NCI-H2171 treated with DMSO at 0.1 percent for 48 hours (cell line): ENCODE measurements around the gene DGKE.

Experiments used
- DNase-seq: peaks from one replicate; lab custom pipeline; 2025; lab: John Stamatoyannopoulos, UW

The DGKE gene

GRCh38 chr17:56890906-56891674 is 57.1 kb downstream of the DGKE start:
- no peak for DNase-seq

GRCh38 chr17:56891751-56892150 is 57.8 kb downstream of the DGKE start:
- DNase-seq, result no peak

GRCh38 chr17:56892333-56892732 is 58.4 kb downstream of the DGKE start:
- no peak for DNase-seq

- no peak for DNase-seq
These were observed 59.6 kb downstream of the DGKE start for GRCh38 chr17:56893503-56893902.

GRCh38 chr17:56894859-56895455 is 61.0 kb downstream of the DGKE start:
- no peak for DNase-seq

- DNase-seq, result no peak
These were observed 62.4 kb downstream of the DGKE start for GRCh38 chr17:56896217-56896967.

GRCh38 chr17:56896968-56897359 is 63.0 kb downstream of the DGKE start:
- no peak for DNase-seq

- DNase-seq, result no peak
These were observed 63.9 kb downstream of the DGKE start for GRCh38 chr17:56897646-56898424.

GRCh38 chr17:56898874-56899273 is 64.9 kb downstream of the DGKE start:
- no peak for DNase-seq

GRCh38 chr17:56899403-56899802 is 65.5 kb downstream of the DGKE start:
- no peak for DNase-seq

GRCh38 chr17:56902348-56902747 is 68.4 kb downstream of the DGKE start:
- DNase-seq, result no peak

- DNase-seq, result no peak
These were observed 69.6 kb downstream of the DGKE start for GRCh38 chr17:56903560-56903959.

- no peak for DNase-seq
These were observed 74.1 kb downstream of the DGKE start for GRCh38 chr17:56908001-56908542.

- no peak for DNase-seq
These were observed 76.0 kb downstream of the DGKE start for GRCh38 chr17:56909742-56910508.

- DNase-seq, result no peak
These were observed 76.7 kb downstream of the DGKE start for GRCh38 chr17:56910509-56911235.

GRCh38 chr17:56912105-56912999 is 78.4 kb downstream of the DGKE start:
- no peak for DNase-seq

GRCh38 chr17:56913000-56913311 is 79.0 kb downstream of the DGKE start:
- DNase-seq, result no peak

GRCh38 chr17:56913353-56913866 is 79.5 kb downstream of the DGKE start:
- peak; percentile 65 for DNase-seq

- DNase-seq, result peak; percentile 89
These were observed 80.1 kb downstream of the DGKE start, which contains the start of gene TRIM25 for GRCh38 chr17:56913867-56914580. TRIM25 (minus strand) TSS chr17:56914049; CDS start chr17:56913988, 61 bp downstream.
